DOHH2 (cell line): Measurements from ENCODE around the gene H6PD.

Experiments used
- EZH2phosphoT487 ChIP-seq: fragments of 200-600 bp; sonication (generic); IDR thresholded peaks from 2 replicates; pipeline ENCODE4 v1.6.1; 2017; ENCODE audit warnings: borderline replicate concordance, mild to moderate bottlenecking, antibody characterized with exemption, low read length, moderate library complexity, mixed read lengths
- TF ChIP-seq, protein P1 (sequence below): fragments of 200-600 bp; sonication (generic); IDR thresholded peaks from one replicate; pipeline ENCODE4 v1.5.1; 2014; ENCODE audit warnings: antibody characterized with exemption, mild to moderate bottlenecking, low read depth, low read length; ENCODE audit not compliant: poor library complexity, severe bottlenecking

DNA sequence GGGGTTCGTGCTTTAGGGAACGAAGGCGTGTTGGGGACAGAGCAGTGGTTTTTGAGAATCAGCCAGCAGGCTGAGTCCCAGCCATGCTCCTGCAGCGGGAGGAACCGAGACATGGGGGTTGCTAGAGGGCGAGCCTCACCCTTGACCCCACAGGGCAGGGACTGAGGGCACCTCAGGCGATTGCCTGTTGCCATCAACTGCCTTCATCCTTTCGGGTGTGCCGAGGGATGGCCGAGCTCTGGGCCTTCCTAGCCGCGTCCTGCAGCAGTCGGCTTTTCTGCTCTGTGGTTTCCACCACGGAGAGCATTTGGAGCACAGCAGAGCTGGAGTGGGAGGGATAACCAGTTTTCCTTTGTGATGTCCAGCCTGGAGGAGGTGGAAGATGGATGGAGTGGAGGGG is 71.4 kb downstream of the H6PD start:
- TF ChIP-seq, protein P1, sequence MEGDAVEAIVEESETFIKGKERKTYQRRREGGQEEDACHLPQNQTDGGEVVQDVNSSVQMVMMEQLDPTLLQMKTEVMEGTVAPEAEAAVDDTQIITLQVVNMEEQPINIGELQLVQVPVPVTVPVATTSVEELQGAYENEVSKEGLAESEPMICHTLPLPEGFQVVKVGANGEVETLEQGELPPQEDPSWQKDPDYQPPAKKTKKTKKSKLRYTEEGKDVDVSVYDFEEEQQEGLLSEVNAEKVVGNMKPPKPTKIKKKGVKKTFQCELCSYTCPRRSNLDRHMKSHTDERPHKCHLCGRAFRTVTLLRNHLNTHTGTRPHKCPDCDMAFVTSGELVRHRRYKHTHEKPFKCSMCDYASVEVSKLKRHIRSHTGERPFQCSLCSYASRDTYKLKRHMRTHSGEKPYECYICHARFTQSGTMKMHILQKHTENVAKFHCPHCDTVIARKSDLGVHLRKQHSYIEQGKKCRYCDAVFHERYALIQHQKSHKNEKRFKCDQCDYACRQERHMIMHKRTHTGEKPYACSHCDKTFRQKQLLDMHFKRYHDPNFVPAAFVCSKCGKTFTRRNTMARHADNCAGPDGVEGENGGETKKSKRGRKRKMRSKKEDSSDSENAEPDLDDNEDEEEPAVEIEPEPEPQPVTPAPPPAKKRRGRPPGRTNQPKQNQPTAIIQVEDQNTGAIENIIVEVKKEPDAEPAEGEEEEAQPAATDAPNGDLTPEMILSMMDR: no peak
- TF ChIP-seq EZH2phosphoT487: no peak
